HG03159 (cell line): ENCODE results near the gene MANEAL.

ENCODE experiments used
- ATAC-seq: cut with Tn5 transposase; IDR thresholded peaks from one replicate; pipeline ENCODE4 v1.9.1; 2021; ENCODE audit warnings: mild to moderate bottlenecking, moderate library complexity; ENCODE audit not compliant: unreplicated experiment

MANEAL gene

DNA sequence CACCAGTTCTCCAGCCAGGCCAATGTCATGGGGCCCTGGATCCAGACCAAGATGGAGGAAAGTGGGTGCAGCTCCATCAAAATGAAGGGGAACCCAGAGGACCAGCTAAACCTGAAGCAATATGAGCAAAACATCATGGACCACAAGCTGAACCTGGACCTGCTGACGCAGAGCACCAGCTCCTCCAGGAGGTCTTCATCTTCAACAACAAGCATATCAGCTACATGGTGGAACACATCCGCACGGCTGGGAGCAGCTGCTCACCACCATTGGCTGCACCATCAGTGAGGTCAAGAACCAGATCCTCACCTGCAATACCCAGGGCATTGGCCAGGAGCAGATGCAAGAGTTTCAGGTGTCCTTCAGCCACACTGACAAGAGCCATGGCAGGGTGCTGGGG lies 15.0 kb upstream of the MANEAL start:
- ATAC-seq: no peak

DNA sequence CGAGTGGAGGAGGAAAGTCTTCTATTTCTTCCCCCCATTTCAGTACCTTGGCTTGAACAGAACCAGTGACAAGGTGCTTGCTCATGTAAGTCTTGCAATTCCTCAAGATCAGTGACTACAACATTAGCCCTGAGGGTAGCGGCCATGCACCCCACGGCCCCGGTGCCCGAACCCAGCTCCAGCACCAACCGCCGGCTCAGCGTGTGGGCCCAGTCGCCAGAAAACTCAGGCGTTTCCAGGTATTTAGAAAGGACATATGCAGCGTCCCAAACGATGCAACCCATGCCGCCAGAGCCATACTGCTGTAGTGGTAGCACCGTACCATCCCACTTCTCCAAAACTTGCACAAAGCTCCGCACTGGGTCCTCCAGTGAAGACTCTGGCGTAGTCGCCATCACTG lies 11.2 kb upstream of the MANEAL start:
- no peak for ATAC-seq

DNA sequence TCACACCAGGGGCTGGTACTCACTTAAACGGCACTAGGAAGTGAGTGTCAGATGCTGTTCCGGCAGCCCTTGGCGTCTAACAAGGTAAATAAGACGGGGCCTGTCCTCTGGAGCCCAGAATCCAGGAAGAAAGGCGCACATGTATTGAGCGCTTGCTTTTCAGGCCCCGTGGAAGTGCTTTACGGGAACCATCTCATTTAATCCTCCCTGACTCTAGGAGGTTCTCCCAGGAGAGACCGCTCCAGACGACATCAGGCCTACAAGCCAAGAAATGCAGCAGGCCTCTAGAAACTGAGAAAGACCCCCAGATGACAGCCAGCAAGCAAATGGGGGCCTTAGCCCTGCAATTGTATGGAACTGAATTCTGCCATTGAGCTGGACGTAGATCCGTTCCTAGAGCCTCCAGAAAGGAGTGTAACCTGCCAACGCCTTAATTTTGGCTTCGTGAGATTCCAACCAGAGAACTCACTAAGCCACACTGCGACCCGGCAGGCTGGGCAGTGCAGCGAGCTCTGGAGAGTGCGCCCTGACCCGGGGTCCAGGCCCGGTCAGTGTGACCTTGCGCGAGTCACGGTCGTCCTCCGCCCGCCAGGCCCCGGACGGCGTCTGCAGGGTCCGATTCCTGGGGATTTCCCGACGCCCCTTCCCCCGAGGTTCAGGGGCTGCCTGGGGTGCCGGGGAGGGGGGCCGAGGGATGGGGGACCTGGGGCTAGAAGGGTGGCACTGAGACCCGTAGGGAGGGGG lies 532 bp upstream of the MANEAL start:
- ATAC-seq: no peak

DNA sequence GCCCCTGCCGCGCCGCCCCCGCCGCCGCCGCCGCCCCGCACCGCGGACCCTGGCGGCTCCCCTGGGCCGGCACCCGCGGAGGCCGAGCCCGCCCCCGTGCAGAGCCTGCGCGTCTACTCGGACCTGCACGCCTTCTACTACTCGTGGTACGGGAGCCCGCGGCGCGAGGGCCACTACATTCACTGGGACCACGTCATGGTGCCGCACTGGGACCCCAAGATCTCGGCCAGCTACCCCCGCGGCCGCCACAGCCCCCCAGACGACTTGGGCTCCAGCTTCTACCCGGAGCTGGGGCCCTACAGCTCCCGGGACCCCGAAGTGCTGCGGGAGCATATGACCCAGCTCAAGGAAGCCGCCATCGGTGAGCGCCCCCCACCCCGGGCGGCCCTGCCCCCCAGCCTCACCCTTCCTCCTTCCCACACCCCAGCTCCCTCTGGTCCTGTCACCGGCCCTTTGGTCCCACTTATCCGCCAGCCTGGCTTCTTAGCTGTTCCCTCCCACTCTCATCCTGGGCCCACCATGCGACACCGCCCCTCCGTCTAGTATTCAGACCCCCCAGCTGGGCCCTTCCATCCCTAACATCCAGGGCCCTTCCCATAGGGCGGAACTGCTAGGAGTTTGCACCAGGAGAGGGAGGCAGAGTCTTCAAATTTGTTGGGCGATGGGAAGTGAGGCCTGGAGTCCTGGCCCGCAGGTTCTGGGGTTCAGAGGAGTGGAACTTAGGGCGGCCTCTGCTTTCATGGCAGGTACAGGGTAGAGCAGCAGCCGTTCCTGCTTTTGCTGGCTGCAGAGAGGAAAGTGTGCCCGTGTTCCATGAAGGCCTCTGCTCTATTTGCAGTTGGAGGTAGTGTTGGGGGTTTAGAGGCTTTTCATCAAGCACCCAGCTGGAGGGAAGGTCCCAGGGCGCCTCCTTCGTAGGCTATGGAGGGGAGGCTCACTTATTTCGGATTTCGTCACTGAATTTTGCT lies 1.0 kb downstream of the MANEAL start:
- ATAC-seq: no peak

DNA sequence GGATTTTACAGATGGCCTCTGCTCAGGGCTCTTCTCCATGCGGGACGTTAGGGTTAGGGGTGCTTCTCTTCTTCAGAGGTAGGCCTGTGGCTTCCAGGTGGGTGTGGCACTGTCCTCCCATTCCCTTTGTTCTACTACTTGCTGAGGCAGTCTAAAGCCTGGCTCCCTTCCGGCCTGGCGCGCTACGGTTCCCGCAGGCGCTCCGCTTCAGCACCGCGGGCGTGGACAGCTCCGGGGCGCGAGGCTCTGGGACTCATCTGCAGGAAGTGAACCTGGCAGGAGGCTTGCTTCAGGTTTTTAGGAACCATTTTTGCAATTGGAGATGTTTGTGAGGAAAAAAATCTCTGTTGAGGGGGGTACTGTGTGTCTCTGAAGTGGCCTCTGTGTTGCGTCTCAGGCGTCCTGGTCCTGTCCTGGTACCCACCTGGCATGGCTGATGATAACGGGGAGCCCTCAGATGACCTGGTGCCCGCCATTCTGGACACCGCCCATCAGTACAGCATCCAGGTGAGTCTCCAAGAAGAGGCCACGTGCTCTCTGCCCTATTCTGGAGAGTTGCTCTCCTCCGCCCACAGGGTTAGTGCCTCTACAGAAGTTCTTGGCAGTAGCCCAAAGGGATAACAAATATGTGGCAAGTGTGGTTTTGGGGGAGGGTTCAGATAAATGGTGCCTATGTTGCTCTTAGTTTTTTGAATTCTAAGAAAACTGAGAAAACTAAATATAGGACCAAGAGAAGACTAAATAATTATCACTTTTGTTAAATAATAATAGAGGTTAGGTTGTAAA lies 1.9 kb downstream of the MANEAL start:
- no peak for ATAC-seq

DNA sequence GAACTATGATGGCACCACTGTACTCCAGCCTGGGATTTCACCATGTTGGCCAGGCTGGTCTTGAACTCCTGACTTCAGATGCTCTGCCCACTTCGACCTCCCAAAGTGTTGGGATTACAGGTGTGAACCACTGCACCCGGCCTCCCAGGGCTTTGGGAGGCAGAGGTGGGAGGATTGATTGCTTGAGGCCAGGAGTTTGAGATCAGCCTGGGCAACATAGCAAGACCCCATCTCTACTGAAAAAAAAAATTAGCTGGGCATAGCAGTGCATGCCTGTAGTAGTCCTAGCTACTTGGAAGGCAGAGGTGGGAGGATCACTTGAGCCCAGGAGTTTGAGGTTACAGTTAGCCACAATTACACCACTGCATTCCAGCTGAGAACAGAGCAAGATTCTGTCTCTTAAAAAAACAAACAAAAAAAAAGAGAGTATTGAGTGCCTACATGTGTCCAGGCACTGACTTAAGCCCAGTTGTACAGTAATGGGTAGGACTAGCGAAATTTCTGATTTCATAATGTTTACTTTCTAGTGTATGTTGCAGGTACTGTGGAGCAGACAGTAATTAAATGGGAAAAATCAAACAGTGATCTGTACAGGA lies 4.2 kb downstream of the MANEAL start:
- ATAC-seq: no peak

DNA sequence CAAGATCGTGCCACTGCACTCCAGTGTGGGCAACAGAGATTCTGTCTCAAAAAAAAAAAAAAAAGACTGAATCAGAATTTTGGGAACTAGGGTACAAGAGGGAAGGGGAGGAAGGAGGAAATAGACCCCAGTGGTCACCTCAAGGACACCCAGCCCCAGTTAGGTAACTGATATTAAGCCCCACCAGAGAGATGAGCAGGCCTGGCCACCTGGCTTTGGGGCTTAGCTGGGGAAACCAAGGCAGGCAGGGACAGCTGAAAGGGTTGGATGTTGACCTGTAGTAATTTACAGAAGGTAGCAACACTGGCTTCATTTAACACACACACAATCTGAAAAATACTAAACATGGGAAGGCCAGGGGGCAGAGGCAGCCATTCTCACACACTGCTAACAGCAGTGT lies 8.8 kb downstream of the MANEAL start:
- ATAC-seq: no peak

DNA sequence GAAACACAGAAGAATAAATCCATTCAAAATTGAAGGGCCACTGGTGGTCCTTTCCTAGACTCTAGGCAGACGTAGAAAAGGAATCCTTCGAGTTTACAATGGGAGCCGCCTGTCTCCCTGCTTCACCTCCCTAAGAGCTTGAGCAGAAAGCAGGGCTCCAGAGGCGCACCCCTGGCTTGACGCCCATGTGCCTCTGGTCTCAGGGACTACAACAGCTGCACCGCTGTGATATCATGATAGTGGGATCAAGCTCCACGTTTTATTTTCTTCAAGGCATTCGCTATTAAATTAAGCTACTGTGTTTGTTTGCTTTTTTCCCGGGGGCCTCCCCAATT lies 13.5 kb downstream of the MANEAL start:
- no peak for ATAC-seq

DNA sequence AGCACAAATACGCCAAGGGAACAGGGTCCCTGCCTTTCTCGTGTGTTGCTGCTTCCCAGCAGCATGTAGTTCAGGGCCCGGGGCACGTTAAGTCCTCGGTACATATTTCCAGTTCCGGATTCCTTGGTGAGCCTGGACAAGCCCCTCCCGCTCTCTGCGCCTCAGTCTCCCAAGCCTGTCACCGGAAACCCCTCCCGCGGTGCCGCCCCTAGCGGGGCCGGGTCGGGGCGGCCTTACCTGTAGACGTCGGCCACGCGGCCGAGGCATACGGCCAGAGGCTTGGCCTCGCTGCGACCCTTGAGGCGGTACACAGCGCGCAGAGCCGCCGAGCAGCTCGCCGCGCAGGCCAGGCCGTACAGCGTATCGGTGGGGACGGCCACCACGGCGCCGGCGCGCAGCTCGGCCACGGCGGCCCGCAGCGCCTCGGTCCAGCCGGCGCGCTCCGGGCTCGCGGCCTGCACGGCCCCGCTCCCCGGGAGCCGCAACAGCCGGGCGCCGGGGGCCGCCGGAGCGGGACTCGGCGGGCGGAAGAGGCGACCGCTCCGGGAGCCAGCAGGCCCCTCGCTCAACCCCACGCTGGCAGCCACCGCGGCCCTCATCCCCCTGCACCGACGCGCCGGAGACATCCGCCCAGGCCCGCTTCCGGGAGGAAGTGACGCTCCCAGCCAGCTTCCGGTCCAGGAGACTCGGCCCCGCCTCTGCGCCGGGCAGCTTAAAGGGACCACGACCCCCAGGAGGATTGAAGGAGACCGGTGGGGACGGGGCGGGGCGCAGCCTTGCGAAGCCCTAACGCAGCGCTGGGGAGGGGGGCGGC lies 14.1 kb downstream of the MANEAL start, which contains the start of the genes C1orf122 and YRDC:
Gene C1orf122, plus strand, starts transcription at position 236 of the 814 bp plus-strand sequence. CDS start 615 bp downstream, outside the sequence.
Gene YRDC, minus strand, starts transcription at position 654 of the 814 bp plus-strand sequence. Its CDS starts 28 bp downstream, at position 626.
- ATAC-seq: peak; percentile 84

DNA sequence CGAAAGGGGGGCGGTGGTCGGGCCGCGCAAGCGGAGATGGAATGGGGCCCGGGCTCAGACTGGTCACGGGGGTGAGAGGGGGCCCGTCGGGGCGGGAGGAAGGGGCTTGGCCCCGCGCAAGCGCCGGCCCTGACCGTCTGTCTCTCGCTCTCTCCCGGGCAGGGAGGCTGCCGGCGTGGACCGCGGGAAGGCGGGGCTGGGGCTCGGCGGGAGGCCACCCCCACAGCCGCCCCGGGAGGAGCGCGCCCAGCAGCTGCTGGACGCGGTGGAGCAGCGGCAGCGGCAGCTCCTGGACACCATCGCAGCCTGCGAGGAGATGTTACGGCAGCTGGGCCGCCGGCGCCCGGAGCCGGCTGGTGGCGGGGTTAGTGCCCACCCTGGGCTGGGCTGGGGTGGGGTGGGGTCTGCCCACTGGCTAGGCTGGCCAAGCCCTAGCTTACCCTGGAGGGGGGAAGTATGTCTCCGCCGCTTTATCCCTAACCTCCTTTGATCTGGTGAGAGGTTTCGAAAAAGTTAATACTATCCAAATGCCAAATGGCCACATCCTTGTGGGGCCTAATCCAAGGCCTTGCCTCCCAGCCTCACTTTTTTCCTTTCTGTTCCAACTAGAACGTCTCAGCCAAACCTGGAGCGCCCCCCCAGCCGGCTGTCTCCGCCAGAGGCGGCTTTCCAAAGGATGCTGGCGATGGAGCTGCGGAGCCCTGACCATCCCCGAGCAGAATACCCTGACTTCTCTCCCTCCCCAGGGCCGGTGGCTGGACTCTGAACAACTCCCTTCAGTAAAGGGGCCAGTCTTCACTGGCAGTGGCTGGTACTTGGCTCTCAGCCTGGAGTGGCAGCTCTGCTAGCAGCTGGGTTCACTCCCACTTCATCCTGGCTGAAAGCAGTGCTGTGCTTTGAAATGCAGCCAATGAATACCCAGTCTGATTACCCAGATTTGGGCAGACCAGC lies 15.0 kb downstream of the MANEAL start:
- ATAC-seq: peak; percentile 29

DNA sequence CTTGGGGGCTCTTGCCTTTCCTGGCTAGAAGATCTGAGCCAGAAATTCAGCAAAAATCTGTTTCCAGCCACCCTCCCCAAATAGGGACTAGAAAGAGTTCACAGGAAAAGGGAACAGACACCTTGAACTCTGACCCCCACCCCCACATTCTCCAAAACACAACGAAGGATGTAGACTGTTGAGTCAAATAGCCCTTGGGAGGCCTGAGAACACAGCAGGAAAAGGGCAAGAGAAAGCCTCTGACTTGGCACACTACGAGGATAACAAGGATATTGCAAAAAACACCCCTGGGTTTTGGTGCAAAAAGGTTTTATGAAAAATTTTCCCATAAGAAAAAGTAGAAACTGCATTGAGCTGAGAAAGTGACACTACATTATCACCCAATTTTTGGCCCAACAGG lies 16.3 kb downstream of the MANEAL start:
- ATAC-seq: no peak

DNA sequence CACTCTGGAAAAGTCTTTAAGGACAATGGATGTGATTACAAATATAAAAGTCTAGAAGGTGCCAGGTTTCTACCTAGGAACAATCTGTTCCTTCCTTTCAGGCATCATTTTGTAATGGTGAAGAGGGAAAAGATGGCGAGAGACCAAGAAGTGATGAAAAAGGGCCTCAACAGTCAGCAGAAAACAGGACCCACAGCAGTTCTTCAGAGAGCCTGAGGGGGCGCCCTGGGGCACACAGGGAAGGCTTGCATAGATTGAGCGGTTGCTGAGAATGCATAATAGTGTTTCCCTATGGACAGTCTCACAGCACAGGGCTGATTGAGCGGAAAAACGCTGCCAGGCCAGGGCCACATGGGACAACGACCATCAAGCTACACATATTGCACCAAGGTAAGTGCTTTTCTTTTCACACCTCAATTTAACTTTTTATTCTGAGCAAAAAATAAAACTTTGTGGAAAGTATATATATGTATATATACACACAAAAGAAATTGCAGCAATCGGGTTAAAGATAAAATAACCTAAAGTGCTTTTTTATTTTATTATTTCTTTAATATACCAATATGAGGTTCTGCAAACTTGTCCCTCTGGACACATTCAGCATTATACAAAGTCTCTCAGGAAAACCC lies 17.5 kb downstream of the MANEAL start:
- ATAC-seq: peak; percentile 46

DNA sequence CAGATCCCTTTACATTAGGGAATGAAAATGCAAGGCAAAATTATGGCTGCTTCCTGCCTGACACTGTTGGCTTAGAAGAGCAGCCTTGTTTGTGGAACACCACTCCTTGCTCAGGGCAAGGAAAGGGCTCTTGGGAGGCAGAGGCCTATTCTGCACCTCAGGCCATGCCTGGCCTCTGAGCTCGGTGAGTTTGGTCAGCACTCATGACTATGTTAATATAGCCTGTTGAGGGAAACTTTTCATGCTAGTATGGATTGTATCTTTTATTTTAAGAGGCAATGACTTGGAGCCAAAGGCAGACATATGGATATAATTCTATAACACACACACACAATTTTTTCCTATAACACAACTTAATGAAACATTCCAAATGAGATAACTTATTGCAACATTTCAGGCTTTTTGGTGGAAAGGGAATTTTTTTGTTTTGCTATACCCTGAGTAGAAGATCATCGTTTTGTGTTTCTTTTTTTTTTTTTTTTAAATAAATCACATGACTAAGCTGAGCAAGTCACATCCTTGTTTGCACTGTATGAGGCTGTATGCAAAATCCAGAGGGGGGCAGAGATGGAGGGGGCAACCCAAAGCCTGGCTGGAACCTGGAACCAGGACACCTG lies 20.0 kb downstream of the MANEAL start:
- no peak for ATAC-seq

DNA sequence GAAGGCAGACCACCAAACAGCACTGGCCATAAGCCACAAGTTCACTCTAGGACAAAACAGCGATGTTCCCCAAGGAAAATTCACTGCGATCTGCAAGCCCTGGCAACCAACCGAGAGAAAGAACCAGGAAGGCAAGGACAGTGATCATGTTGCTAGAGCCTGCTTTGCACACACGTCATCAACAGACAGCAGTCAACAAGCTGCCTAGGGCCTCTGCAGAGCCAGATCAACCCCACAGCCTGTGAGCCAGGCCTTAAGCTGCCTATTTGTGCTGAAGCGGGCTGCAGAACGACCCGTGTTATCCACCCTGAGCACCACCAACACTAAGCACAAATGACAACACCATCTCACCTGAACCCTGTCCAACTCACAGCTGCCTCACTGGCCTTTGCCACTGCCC lies 20.6 kb downstream of the MANEAL start:
- ATAC-seq: no peak

DNA sequence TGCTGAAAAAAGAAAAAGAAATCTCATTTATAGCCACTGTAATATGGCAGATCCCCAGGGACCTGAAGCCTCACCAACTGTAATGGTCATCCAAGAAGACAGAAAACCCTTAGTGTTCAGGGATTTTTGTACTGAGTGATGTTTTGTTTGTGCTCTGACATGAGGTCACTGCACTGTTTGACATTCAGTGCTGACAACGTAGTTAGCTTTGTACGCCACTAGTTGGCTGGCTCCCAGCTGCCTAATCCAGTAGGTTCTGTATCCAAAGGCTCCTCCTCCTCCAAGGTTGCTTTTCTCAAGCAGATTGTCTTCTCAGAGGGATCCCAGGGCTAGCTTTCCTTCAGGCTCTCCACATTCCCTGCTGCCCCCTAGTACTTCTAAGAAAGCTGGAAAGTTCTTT lies 23.8 kb downstream of the MANEAL start:
- no peak for ATAC-seq

DNA sequence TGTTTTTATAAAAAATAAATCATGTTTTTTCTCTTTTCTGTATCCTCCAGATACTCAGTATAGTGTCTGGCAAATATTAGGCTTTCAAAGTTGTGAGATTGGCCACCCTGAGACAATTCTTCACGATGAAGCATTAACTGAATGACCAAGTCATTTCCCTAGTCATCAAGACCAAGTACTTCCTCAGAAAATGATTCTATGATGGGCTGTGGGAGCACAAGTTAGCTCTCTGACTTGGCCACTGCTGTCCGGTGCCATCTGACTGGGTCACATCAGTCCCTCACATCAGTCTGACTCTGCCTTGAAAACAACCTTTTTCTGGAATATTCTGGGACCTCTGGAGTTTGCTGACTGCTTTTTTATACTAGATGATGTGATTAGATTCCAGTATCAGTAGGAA lies 27.8 kb downstream of the MANEAL start:
- ATAC-seq: no peak

DNA sequence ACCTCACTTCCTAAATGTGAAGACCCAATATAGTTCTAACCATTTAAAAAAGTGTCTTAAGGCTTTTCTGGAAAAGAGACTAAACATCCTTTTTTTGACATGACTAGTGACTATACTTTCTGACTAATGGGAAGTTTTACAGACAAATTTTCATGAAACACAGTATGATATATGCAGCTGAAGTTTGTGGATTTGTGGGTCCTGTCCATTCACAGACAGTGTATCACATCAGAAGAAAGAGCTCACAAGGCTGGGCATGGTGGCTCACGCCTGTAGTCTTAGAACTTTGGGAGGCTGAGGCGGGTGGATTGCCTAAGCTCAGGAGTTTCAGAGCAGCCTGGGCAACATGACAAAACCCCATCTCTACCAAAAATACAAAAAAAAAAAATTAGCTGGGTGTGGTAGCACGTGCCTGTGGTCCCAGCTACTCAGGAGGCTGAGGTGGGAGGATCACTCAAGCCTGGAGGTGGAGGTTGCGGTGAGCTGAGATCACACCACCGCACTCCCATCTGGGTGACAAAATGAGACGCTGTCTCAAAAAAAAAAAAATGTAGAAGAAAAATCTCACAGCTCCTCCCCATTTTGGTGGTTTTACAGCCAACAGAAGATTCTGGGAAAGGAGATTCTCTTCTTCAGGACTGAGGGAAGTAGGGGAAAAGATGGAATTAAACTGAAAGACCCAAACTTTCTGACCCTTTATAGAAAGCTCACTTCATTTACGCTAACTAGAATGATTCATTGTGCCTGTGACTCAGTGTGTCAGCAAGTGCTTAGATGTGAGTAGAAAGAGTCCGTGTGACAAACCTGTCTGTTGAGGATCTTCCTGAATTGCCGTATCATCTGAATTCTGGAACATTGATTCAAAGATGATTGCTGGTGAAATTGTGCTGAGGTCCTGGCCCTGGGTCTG lies 29.5 kb downstream of the MANEAL start:
- no peak for ATAC-seq
